Mucosa of descending colon (tissue), 3 donors: ENCODE results near the gene IDH1. TPM values are rescaled to one million over a fixed set of nuclear protein-coding genes. Genes with fewer than 3 reads are reported as not detected.

ENCODE experiments used
- ATAC-seq: fragments of 200-7000 bp; cut with Tn5 transposase; one replicate; pipeline ENCODE4 v1.9.1; 2020; ENCODE audit warnings: mild to moderate bottlenecking, moderate library complexity
- DNase-seq, 3 donors: peaks; one replicate each; pipeline ENCODE4 v3.0.0-alpha.2; 2020
- H3K36me3 ChIP-seq: fragments of 200-600 bp; one replicate; pipeline ENCODE4 v1.8.0; 2021; ENCODE audit warnings: low read depth, mild to moderate bottlenecking
- H3K4me1 ChIP-seq: fragments of 200-600 bp; one replicate; pipeline ENCODE4 v1.8.0; 2021; ENCODE audit warnings: low read depth, mild to moderate bottlenecking
- H3K4me3 ChIP-seq: fragments of 200-600 bp; one replicate; pipeline ENCODE4 v1.8.0; 2021; ENCODE audit warnings: mild to moderate bottlenecking
- H3K9me3 ChIP-seq: fragments of 200-600 bp; one replicate; pipeline ENCODE4 v1.8.0; 2021; ENCODE audit warnings: mild to moderate bottlenecking
- intact Hi-C, 2 donors: fragments of 100-400 bp; cut with DNase I in 1 of 2; cut with micrococcal nuclease in 1 of 2; formaldehyde crosslinking; loops; one replicate each; pipeline versions ENCODE4 v1.11.0 to v1.11.1; 2022; cut with DNase I, micrococcal nuclease
- total RNA-seq, 3 donors: library from RNA; stranded (reverse); fragmentation: NEBNext Ultra II Directional in 2 of 3; extraction: Animal tissue kit (Norgen Biotek cat#: 25700) in 2 of 3; gene quantifications; one replicate each; pipeline versions ENCODE4 v1.2.1 to v1.2.4, GENCODE V29; 2021 to 2023
- TF ChIP-seq, protein P1 (sequence below): fragments of 200-600 bp; IDR thresholded peaks from one replicate; pipeline ENCODE4 v1.8.0; 2022; ENCODE audit warnings: antibody characterized with exemption, mild to moderate bottlenecking
- donor health status: DM: no; HTN: no; CAD: no; lungs with moderate emphysema.
- donor health status: DM: no; HTN: no; CAD: no.
- donor health status: DM: no; HTN: yes; CAD: no.

Gene IDH1
- total RNA-seq, 3 donors from 2014 or later, result 105 to 233 (median 227) TPM

DNA sequence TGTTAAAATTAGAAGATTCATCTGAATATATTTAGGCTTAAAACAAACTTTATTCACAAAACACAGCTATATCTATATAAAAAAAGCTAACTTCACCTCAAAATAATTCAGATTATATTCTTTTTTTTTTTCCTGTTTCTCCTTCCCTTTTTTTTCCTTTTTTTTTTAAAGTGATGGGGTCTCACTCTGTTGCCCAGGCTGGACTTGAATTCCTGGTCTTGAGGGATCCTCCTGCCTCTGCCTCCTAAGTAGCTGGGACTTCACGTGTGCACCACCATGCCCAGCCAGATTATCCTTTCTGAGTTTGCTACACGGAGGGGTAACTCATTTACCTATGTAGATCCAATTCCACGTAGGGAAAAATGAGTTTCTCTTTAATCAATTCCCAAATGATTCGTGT is 3.8 kb downstream of the IDH1 start:
- Histone ChIP-seq H3K4me1 (peaks cover 13% of the 10 kb centered on the region), H3K36me3 (no peaks in the 10 kb centered on the region), H3K4me3 (no peak overlapping the region), H3K9me3 (no peaks in the 10 kb centered on the region)
- TF ChIP-seq, protein P1, sequence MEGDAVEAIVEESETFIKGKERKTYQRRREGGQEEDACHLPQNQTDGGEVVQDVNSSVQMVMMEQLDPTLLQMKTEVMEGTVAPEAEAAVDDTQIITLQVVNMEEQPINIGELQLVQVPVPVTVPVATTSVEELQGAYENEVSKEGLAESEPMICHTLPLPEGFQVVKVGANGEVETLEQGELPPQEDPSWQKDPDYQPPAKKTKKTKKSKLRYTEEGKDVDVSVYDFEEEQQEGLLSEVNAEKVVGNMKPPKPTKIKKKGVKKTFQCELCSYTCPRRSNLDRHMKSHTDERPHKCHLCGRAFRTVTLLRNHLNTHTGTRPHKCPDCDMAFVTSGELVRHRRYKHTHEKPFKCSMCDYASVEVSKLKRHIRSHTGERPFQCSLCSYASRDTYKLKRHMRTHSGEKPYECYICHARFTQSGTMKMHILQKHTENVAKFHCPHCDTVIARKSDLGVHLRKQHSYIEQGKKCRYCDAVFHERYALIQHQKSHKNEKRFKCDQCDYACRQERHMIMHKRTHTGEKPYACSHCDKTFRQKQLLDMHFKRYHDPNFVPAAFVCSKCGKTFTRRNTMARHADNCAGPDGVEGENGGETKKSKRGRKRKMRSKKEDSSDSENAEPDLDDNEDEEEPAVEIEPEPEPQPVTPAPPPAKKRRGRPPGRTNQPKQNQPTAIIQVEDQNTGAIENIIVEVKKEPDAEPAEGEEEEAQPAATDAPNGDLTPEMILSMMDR, result no peak
- intact Hi-C loops, result loop anchor here in 1 of 2 donors (10.0 kb wide), 1 partner anchor 76 kb away; no protein-coding TSS in a partner anchor
- DNase-seq (no peak), ATAC-seq (no peak)

DNA sequence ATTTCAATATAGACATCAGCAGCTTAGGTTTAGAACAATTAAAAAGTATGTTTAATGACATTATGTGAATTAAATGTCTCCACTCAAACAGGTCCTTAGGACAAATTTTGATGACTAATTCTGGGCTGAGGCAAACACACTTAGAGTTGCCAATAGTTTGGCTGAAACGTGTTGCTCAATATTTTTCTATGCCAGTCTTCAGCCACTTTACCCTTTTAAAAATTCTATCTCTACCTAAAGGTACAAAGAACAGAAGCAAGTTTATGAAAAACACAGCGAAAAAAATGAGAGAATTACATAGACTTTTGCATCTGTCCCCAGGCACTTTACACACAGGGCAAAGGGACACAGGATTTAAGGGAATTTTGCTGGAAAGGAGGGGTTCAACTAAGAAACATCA is 4.5 kb downstream of the IDH1 start:
- H3K36me3 ChIP-seq, result no peaks in the 10 kb centered on the region
- intact Hi-C loops, result loop anchor here in 1 of 2 donors (10.0 kb wide), 1 partner anchor 76 kb away; no protein-coding TSS in a partner anchor
- ATAC-seq (no peak), DNase-seq (no peak)
- TF ChIP-seq, protein P1, result no peak
- H3K9me3 ChIP-seq, result no peaks in the 10 kb centered on the region
- no peak overlapping the region for H3K4me3 ChIP-seq
- peaks cover 13% of the 10 kb centered on the region for H3K4me1 ChIP-seq

DNA sequence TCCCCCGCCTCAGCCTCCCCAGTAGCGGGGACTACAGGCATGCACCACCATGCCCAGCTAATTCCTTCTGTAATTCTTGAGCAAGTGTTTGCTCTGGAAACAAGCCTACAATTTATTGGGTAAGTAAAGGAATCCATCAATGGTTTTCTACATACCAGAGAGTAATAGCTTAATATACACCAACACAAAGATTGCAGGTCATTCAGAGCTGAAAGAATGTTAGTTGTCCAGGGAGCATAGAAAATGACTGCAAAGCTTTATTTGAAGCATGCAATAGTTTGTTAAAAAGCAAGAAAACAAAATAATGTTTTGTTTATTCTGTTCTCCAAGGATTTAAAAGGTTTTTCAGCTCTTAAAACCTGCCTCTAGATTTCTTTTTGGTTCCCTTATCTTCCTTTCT is 5.6 kb downstream of the IDH1 start:
- no peak for ATAC-seq
- H3K4me3 ChIP-seq, result no peak overlapping the region
- intact Hi-C loops, result no loop called here
- TF ChIP-seq, protein P1, result no peak
- no peak for DNase-seq
- peaks cover 13% of the 10 kb centered on the region for H3K4me1 ChIP-seq
- H3K36me3 ChIP-seq, result peaks cover 2% of the 10 kb centered on the region
- H3K9me3 ChIP-seq, result no peaks in the 10 kb centered on the region

DNA sequence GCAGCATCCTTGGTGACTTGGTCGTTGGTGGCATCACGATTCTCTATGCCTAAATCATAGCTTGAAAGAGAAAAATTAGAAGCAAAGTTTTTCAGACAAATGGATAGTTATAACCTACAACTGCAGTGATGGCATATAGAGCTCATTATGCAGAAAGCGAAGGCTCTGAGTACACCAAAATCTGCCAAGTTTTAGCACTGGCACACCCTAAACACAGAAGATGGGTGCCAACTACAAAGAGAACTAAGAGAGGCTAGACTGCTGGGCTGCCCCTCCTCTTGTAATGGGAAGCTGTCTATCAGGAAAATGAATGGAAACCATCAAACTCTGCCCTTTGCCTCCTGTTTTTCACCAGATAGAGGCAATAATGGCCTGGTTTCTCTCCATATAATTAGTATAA is 6.3 kb downstream of the IDH1 start:
- Histone ChIP-seq H3K4me1 (peaks cover 12% of the 10 kb centered on the region), H3K36me3 (peaks cover 4% of the 10 kb centered on the region), H3K9me3 (no peaks in the 10 kb centered on the region), H3K4me3 (no peak overlapping the region)
- TF ChIP-seq, protein P1, result no peak
- no peak for ATAC-seq
- intact Hi-C loops, result no loop called here
- DNase-seq, result no peak

DNA sequence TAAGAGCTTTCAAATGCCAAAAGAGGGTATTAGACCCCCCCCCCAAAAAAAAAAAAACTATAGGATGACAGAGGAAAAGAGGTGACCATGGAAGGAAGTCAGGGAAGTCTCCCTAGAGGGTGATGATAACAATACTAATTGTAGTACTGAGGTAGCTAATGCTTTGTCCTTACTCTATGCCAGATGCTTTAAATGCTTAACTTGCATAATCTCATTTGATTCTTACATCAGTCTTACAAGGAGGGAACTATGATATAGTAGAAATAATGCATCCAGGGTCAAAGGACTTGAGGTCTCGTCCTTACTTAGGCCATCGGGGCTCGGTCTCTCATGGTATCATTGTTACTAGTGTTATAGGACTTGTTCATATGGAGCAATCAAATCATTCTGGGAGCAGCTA is 9.1 kb downstream of the IDH1 start:
- TF ChIP-seq, protein P1, result no peak
- Histone ChIP-seq H3K36me3 (peaks cover 7% of the 10 kb centered on the region), H3K4me3 (no peak overlapping the region), H3K9me3 (no peaks in the 10 kb centered on the region), H3K4me1 (no peaks in the 10 kb centered on the region)
- DNase-seq, result no peak
- intact Hi-C loops, result no loop called here
- no peak for ATAC-seq

DNA sequence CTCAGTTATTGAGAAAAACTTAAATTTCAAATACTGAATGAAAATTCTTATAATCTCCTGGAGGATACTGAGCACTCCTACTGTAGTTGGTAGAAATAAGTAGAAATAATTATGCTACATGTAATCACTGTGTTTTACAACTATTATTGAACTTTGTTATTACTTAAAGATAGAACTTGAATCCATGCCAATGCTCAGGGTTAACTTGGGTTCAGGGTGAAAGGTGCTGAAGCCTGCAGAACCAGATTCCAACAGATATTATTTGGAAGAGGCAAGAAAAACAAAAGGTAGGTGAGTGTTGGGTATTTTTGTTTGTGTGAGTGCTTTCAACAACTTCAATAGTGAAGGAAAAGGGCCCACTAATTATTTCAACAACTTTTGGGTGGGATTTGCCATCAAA is 10.4 kb downstream of the IDH1 start:
- TF ChIP-seq, protein P1, result no peak
- peaks cover 10% of the 10 kb centered on the region for H3K36me3 ChIP-seq
- no peak overlapping the region for H3K4me3 ChIP-seq
- H3K9me3 ChIP-seq, result no peaks in the 10 kb centered on the region
- no peaks in the 10 kb centered on the region for H3K4me1 ChIP-seq
- intact Hi-C loops, result no loop called here
- DNase-seq, result no peak
- no peak for ATAC-seq
